ENCODE results near the gene BTAF1.
A peak's percentile ranks its signal among the peaks of the same experiment; 100 is the strongest.

BTAF1 gene

DNA sequence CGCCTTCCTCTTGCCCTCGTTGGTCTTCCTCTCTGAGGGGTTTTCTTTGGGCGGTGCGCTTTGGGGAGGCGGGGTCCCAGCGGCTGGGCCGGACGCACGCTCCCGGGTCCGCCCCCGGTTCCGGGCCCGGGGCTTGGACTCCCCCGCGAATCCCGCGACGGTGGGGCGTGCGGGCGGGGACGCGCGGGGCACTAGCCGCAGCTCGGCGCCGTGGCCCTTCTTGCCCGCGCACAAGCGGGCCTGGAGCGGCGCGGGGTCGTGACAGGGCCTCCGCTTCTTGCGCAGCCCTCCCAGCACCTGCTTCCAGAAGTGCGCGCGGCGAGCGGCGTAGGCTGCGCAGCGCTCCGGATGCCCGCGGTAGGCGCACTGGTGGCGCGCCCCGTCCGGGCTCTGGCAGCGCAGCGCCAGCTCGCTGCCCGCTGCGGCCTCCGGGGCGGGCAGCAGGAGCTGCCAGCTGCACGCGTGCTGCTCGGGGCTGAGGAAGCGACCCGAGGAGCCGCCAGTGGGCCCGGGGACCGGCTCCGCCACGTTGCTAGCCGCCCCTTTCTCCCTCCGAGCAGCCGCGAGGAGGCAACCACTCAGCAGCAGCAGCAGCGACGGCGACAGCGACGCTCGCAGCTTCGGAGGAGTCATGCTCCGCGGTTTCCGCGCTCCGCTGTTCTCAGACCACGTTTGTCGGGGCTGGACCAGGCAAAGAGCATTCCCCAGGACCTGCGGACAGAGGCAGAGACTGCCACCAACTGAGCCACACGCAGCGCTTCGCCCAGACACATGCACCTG, 15.0 kb upstream of the BTAF1 start:
- peak; percentile 63 for DNase-seq (ENCODE audit: low spot score)

DNA sequence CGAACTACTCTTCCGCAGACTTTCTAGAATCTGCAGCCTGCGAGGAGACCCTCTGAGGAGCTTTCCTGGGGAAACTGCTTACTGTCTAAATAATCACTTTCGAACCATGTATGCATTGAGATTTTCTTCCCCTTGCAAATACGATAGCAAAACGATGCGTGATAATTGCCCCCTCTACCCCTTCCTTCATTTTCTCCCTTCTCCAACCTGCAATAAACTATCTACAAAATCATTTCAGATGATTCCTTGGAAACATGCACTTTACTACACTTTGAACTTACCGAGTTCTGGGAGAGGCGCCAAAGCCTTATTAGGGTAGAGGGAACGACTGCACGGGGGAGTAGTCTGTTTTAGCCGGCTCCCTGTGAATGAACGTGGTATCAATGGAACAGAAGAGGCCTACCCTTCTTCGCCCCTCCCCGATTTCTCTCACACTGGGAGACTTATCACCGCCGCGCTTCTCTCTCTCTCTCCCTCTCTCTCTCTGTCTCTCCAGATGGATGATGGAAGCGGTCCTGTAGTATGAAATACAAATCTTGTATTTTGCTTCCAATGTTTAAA, 14.4 kb upstream of the BTAF1 start, which contains the start of gene FGFBP3:
Gene FGFBP3 (minus strand): TSS at position 370 of the 561 bp plus-strand sequence. CDS start 517 bp downstream, outside the sequence.
- peak; percentile 15 for DNase-seq (ENCODE audit: low spot score)

DNA sequence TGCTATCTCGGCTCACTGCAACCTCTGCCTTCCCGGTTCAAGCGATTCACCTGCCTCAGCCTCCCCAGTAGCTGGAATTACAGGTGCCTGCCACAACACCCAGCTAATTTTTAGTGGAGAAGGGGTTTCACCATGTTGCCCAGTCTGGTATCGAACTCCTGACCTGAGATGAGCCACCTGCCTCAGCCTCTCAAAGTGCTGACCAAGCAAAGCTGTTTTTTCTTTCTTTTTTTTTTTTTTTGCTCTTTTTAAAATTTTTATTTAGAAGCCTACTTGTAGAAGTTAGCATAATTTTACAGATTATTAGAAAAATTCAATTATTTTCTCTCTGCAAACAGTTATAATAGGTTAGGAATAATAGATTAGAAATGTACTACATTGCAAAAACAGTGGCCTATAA, 13.1 kb upstream of the BTAF1 start:
- DNase-seq (ENCODE audit: low spot score) = no peak

DNA sequence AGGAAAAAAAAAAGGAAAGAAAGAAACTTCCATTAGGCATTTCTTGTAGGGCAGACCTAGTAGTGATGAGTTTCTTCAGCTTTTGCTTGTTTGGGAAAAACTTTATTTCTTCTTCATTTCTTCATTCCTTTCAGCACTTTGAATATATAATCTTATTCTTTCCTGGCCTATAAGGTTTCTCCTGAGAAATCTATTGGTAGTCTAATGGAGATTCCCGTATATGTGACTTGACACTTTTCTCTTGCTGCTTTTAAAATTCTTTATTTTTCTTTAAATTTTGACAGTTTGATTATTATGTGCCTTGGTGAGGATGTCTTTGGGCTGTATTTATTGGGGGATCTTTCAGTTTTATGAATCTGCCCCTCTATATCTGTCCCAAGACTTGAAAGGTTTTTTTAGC, 3.9 kb upstream of the BTAF1 start:
- no peak for DNase-seq (ENCODE audit: low spot score)

DNA sequence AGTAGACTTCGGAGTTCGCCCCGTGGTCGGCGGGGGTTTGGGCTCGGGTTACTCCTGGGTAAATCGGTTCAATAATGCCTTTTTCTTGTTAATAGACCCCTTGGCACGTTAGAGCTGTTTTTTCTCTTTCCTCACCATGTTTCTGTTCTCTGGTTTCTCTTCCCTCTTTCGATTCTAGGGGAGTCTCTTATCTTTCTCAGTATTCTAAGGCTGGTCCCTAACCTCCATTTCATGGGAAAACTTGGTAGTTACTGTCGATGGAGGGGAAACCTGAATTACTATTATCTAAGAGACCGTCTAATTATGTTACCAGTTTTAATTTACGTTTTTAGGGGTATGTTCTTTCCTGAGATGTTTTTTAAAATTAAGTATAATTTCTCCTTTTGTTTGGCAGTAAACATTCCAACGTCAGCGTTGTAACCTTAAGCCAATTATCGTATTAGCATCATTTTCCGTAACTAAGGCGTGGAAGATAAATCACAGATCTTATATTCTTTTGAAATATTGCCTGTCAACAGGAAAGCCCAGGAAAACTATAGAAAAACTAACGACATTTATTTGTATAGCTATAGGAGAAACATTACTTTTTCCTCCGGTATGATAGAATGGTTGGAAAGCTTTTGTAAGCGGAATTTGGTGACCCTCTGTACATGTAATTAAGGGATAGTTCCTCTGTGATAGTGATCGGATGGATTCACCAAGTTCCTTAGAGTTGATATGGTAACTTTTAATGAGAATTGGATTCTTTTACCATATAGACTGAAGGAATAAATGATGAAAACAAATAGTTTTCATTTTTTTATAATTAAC, 847 bp downstream of the BTAF1 start:
- no peak for DNase-seq (ENCODE audit: low spot score)

DNA sequence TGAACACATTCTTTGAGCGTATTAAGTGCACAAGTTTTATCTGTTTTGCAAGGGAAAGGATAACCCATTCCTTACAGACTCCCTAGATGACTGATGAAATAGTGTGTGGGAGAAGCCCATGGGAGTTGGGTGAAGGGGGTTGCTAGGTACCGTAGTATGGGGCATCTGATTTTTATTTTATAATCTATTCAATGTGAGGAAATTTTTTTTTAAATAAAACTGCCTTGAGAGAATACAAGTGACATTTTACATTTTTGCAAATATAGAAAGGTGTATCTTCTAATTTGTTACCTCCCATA, 1.4 kb downstream of the BTAF1 start:
- no peak for DNase-seq (ENCODE audit: low spot score)

DNA sequence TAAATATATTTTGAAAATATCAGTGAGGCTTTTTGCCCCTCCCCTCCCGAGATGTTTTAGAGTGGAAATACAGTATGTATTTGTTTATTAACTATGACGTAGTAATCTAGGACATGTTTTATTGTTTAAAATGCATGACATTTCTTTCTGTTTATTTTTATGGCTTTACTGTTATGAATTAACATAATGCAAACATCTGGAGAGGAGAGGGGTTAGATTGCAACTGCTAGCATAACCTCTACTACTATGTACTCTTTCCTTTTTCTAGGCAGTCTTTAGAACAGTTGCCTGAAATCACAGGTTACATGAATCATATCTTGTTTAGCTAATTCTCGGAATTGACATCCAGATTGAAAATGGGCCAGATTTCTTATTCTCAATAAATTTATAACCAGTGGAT, 7.4 kb downstream of the BTAF1 start:
- DNase-seq (ENCODE audit: low spot score) = no peak

DNA sequence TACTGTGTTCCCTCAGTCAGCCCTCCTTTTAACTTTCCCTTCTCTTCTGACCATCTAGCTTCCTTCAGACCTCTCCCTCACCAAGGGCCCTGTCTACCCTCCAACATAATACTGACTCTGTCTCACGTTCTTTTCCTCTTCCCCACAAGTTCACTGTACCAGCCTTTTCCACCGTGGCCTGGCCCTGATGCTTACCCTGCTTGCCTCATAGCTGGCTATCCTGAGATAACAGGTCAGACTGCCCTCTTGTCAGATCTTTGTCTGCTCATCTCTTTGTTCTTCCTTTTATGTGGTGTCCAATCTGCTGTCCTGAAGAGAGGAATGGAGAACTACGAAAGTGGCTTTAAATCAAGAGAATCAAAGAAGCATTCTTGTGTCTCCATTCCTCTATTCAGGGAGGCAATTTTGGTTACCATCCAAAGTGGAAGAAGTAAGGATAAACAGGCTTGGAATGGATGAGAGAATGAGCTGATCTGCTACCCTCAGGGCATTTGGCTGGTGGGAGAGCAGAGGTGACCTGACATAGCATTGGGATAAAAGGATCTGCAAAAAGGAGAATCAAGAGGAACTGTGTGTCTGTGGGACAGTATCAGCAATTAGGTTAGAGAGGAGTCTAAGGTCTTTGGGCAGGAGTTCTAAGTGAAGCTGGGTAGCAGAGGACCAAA, 8.1 kb downstream of the BTAF1 start:
- no peak for DNase-seq (ENCODE audit: low spot score)

DNA sequence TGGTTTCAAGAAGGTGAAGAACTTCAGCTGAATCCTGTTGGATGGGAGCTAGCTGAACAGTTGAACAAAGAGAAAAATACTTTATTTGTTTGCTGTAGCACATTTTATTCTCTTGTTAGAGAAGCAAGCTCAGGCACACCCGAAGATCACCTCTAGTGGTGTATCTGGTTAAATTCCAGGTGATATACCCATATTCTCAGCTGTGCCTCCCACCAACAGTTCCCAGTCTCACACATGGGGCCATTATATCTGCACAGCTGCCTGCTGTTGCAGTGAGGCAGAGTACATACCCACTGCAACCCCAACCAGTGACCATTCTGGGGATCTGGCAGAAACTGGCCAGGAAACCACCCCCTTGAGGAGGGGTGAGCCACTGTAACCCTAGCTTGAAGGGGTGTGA, 9.2 kb downstream of the BTAF1 start:
- no peak for DNase-seq (ENCODE audit: low spot score)

DNA sequence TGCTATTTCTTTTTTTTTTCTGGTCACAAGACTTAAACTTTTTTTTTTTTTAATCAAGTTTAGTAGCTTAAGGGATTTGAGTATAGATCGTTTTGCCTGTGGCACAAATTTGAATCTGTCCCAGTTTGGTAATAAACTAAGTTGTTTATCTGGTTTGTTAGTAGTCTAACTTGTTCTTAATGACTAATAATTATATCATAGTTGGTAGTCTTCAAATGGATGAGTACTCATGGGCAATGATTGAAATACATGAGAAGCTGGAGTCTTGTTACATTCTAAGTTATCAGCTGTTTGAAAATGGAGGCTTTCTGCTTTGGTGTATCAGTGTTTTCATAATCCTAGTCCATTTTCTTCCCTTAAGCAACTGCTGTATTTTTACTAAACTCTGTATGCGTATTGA, 12.3 kb downstream of the BTAF1 start:
- no peak for DNase-seq (ENCODE audit: low spot score)

DNA sequence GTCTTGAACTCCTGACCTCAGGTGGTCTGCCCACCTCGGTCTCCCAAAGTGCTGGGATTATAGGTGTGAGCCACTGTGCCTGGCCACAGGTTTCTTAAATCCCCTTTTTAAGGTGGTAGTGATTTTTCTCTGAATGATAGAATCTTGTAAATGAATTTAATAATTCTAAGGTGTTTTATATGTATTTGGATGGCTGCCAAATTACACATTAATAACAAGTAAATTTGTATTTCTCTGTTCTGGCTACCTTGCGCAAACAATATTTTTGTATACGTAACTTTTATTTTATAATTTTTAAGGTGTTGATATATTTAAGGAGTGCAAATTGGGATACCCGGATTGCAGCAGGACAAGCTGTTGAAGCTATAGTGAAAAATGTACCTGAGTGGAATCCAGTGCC, 16.1 kb downstream of the BTAF1 start:
- no peak for DNase-seq (ENCODE audit: low spot score)

DNA sequence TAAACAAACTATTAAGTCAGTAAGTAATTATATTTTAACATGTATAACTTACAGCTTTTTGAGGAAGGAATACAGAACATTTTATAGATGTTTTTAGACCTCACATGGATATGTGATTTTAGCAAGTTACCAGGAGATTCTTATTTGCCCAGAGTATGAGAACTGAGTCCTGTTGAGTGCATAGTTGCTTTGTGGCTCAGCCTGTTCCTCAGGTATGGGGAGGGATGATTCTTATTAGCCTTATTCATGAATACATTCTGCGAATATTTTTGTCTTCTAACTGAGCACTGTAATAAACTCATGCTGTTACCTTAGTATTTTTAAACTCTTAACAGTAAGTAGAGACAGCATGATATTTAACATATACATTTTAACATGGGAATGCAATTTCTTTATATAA, 17.9 kb downstream of the BTAF1 start:
- no peak for DNase-seq (ENCODE audit: low spot score)

DNA sequence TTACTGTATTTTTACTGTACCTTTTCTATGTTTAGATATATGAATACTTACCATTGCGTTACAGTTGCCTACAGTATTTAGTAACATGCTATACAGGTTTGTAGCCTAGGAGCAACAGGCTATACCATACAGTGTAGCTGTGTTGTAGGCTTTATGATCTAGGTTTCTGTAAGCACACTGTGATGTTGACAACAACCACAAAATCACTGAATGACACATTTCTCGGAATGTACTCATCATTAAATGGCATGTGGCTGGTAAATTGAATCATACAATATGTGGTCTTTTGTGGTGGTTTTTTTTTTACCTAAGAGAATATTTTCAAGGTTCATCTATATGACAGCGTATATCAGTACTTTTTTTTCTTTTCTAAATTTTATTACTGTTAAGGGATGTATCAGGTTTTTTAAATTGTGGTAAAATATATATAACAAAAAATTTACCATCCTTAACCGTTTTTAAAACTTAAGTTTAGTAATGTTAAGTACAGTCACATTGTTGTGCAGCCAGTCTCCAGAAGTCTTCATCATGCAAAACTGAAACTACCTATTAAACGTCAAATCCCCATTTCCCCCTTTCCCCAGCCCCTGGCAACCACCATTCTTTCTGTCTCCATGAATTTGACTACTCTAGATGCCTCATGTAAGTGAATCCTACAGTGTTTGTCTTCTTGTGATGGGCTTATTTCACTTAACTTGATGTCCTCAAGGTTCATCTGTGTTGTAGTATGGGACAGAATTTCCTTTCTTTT, 21.5 kb downstream of the BTAF1 start:
- DNase-seq (ENCODE audit: low spot score) = peak; percentile 1

DNA sequence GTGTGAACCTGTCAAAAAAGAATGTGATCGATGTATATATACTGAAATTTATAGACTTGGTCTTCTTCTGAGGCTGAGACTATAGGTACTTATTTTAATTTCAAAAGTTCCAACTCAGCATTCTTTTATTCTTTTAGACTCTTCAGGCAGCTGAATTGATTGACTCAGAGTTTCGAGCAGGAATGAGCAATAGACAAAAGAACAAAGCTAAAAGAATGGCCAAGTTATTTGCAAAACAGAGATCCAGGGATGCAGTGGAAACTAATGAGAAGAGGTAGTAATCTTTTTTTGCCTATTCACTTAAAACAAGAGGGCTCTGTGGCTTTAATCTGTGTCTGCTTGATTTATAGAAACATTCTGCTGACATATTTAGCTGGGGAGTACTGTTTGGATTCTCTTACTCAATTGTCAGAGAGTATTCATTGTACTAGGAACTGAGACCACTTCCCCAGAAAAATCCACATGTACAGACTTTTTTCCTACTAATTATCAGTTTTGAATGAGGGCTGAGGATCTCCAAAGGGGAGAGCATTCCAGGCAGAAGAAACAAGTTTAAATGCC, 30.1 kb downstream of the BTAF1 start:
- no peak for DNase-seq (ENCODE audit: low spot score)

DNA sequence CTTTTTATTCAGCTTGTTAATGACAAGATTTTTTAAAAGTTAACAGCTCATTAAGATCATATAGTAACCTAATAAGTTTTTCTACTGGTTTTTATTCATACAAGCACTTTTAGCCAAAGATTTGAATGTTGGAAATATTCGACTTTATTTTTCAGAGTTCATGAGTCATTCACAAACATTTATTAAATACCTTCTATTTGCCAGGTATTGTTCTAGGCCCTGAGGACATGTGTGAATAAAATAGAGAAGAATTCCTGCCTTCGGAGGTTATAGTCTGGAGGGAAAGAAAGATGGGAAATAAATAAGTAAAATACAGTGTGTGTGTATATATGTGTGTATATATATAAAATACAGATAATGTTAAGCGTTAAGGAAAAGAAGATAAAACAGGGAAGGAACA, 31.5 kb downstream of the BTAF1 start:
- DNase-seq (ENCODE audit: low spot score) = no peak

DNA sequence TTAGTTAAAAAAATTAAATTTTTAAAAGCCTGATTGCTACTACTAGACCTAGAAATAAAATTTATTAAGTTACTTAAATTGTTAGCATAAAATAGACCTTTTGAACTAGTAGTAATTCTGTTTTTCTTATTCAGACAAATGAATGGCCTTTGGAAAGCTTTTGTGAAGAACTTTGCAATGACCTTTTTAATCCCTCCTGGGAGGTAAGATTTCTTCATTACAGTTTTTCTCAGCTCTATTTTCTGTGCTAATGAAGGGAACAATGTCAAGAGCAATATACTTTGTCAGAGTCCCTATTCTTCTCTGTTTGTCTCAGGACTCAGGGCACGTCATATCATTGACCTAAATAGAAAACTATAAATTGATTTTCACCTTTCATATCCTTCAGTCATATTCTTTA, 33.5 kb downstream of the BTAF1 start:
- no peak for DNase-seq (ENCODE audit: low spot score)

DNA sequence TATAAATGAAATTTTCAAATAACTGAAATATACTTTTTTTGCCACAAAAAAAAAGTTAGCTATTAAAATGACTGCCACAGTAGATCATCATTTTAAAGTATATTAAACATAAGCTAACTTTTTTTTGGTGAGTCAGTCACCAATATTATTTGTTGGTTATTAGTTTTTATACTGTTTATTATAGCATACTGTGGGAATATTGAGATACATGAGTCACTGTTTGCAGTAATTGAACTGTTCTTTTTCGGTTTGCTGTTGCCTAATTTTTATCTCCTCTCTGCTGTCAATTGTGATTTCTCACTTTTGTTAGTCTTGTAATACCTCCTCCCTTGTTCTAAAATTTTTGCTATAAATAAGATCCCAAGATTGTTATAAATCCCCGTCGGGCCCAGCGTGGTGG, 45.7 kb downstream of the BTAF1 start:
- no peak for DNase-seq (ENCODE audit: low spot score)

DNA sequence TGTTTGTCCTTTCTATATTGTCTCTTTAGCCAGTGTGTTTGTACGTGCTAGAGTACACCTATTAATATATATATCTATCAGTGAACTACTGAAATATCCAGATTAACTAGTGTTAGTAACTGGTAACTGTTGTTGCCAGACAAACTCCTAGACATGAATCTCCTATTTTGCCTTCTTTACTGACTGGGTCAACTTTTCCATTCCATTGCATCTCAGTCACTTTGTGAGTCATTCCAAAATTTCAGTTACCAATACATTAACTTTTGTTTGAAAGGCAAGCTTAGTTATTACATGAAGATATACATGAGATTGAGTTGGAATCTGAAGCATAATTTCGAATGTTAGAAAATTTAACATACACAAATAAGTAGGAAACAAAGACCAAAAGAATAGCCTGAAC, 51.4 kb downstream of the BTAF1 start:
- no peak for DNase-seq (ENCODE audit: low spot score)

DNA sequence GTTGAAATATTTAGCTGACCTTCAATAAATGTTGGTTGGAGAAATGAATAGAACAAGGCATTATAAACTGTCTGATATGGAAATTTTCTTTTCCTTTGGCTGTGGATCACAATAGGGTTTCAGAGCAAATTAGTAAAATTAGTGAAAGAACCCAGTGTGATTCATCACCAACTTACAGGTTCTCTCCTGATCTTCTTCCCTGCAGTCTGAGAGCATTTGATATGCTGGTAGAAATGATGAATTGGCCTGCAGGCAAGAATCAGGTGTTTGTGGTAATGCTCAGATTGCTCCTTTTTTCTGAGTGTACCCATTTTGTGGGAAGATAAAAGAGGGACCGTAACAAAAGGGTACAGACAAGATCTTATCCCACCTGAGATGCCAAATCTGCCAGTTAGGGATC, 51.9 kb downstream of the BTAF1 start:
- DNase-seq (ENCODE audit: low spot score) = no peak

DNA sequence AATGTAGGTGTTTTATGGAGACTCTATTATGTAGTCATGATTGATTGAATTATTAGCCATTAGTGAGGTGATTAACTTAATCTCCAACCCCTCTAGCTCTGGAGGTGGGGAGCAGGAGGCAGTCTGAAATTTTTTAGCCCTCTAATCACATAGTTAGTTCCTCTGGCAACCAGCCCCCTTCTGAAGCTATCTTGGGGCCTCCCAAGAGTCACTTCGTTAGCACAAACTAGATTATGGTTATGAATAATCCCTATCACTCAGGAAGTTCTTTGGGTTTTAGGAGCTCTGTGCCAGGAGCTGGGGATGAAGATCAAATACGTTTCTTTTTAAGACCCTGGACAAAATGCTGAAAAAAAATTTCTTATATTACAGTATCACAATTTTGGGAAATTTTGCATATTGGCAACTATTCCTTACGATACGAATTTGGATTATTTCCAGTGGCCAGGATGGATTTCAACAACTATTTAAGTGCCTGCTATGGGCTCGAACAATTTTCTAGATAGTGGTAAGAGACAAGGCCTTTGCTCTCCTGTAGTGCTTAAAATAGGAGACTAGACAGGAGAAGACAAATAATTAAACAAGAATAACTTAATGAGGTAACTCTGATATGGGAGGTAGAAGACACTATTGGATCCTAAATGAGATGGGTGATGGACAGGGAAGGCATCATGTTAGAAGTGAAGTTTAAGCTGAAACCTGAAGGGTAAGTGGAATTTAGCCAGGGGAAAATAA, 52.9 kb downstream of the BTAF1 start:
- no peak for DNase-seq (ENCODE audit: low spot score)

DNA sequence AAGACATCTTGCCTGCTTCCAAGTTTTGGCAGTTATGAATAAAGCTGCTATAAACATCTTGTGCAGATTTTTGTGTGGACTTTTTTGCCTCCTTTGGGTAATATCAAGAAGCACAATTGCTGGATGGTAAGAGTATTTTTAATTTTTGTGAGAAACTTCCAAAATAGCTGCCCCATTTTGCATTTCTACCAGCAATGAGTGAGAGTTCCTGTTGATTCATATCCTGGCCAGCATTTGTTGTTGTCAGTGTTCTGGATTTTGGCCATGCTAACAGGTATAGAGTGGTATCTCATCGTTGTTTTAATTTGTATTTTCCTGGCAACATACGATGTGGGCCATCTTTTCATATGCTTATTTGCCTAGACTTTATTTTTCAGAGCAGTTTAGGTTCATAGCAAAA, 53.9 kb downstream of the BTAF1 start:
- DNase-seq (ENCODE audit: low spot score) = no peak
